Liver (tissue), 9 donors: ENCODE results near the gene ACTN4. TPM values are rescaled to one million over a fixed set of nuclear protein-coding genes. Genes with fewer than 3 reads are reported as not detected.
"Not testable (repeated sequence)": the region's sequence is repeated elsewhere in the genome, so short reads cannot be mapped to it uniquely, and the experiment has no call there.

Source experiments
- DNase-seq: peaks from one replicate; pipeline ENCODE4 v3.0.0-alpha.2; 2017; ENCODE audit warnings: low spot score
- H3K27ac ChIP-seq, 2 donors: one replicate each; pipeline ENCODE4 v1.7.0; 2013; ENCODE audit warnings: inconsistent platforms in 2 of 2, low read length in 2 of 2, control low read depth in 1 of 2, low read depth in 1 of 2, mild to moderate bottlenecking in 1 of 2
- H3K27me3 ChIP-seq, 4 donors: one replicate each; pipeline versions ENCODE4 v1.6.1 to v1.7.0; 2013; ENCODE audit warnings: low read length in 3 of 4, inconsistent platforms in 1 of 4, mild to moderate bottlenecking in 1 of 4, moderate library complexity in 1 of 4; ENCODE audit not compliant: control insufficient read depth in 4 of 4, insufficient read depth in 4 of 4
- H3K36me3 ChIP-seq, 4 donors: one replicate each; pipeline versions ENCODE4 v1.6.1 to v1.7.0; 2013; ENCODE audit warnings: low read length in 3 of 4, mild to moderate bottlenecking in 3 of 4, low read depth in 1 of 4, moderate library complexity in 1 of 4; ENCODE audit not compliant: control insufficient read depth in 4 of 4, insufficient read depth in 3 of 4
- H3K4me1 ChIP-seq, 4 donors: one replicate each; pipeline versions ENCODE4 v1.6.1 to v1.7.0; 2013; ENCODE audit warnings: low read length in 3 of 4, mild to moderate bottlenecking in 3 of 4, moderate library complexity in 1 of 4; ENCODE audit not compliant: control insufficient read depth in 4 of 4, insufficient read depth in 4 of 4
- H3K4me3 ChIP-seq, 3 donors: one replicate each; pipeline versions ENCODE4 v1.6.1 to v1.7.0; 2013; ENCODE audit warnings: low read length in 3 of 3, control low read depth in 1 of 3, low read depth in 1 of 3, mild to moderate bottlenecking in 1 of 3
- H3K9ac ChIP-seq, 2 donors: one replicate each; pipeline ENCODE4 v1.7.0; 2013; ENCODE audit warnings: low read length in 2 of 2, mild to moderate bottlenecking in 2 of 2, moderate library complexity in 2 of 2, control low read depth in 1 of 2, low read depth in 1 of 2
- H3K9me3 ChIP-seq, 4 donors: one replicate each; pipeline versions ENCODE4 v1.6.1 to v1.7.0; 2013; ENCODE audit warnings: low read length in 3 of 4; ENCODE audit not compliant: control insufficient read depth in 4 of 4
- EGR1 ChIP-seq, 2 donors: IDR thresholded peaks; 2 replicates each; pipeline ENCODE4 v1.6.1; 2016 to 2018; ENCODE audit warnings: antibody characterized with exemption in 2 of 2, low read depth in 2 of 2
- FOXA1 ChIP-seq: IDR thresholded peaks from 2 replicates; pipeline ENCODE4 v1.6.1; 2016; ENCODE audit warnings: antibody characterized with exemption
- FOXA2 ChIP-seq: IDR thresholded peaks from 2 replicates; pipeline ENCODE4 v1.6.1; 2016; ENCODE audit warnings: antibody characterized with exemption
- GABPA ChIP-seq, 2 donors: IDR thresholded peaks in 1 of 2; conservative IDR thresholded peaks in 1 of 2; 2 replicates each; pipeline ENCODE4 v1.6.1; 2016; ENCODE audit warnings: antibody characterized with exemption in 2 of 2, mild to moderate bottlenecking in 1 of 2, moderate library complexity in 1 of 2
- HNF4A ChIP-seq, 2 donors: conservative IDR thresholded peaks; 2 replicates each; pipeline ENCODE4 v1.6.1; 2016; ENCODE audit warnings: antibody characterized with exemption in 2 of 2, mild to moderate bottlenecking in 2 of 2
- HNF4G ChIP-seq: IDR thresholded peaks from 2 replicates; pipeline ENCODE4 v1.6.1; 2016; ENCODE audit warnings: antibody characterized with exemption
- JUND ChIP-seq, 2 donors: IDR thresholded peaks; 2 replicates each; pipeline ENCODE4 v1.6.1; 2016; ENCODE audit warnings: antibody characterized with exemption in 2 of 2
- NR2F2 ChIP-seq: IDR thresholded peaks from 2 replicates; pipeline ENCODE4 v1.6.1; 2016; ENCODE audit warnings: antibody characterized with exemption
- RAD21 ChIP-seq, 2 donors: IDR thresholded peaks; 2 replicates each; pipeline ENCODE4 v1.6.1; 2016; ENCODE audit warnings: antibody characterized with exemption in 2 of 2, mild to moderate bottlenecking in 2 of 2
- RXRA ChIP-seq, 2 donors: IDR thresholded peaks; 2 replicates each; pipeline ENCODE4 v1.6.1; 2017 to 2018; ENCODE audit warnings: antibody characterized with exemption in 2 of 2, mild to moderate bottlenecking in 1 of 2
- SP1 ChIP-seq: IDR thresholded peaks from 2 replicates; pipeline ENCODE4 v1.6.1; 2018; ENCODE audit warnings: antibody characterized with exemption, mild to moderate bottlenecking
- TAF1 ChIP-seq: conservative IDR thresholded peaks from 2 replicates; pipeline ENCODE4 v1.6.1; 2016; ENCODE audit warnings: antibody characterized with exemption, mild to moderate bottlenecking
- YY1 ChIP-seq: IDR thresholded peaks from 2 replicates; pipeline ENCODE4 v1.6.1; 2016; ENCODE audit warnings: antibody characterized with exemption, mild to moderate bottlenecking
- WGBS: extraction: QIAGEN DNeasy Blood & Tissue Kit; methylation state at CpG from one replicate; pipeline ENCODE4 v1.1.7; 2013; 5-methylcytosine and 5-hydroxymethylcytosine counted together
- polyA plus RNA-seq, 2 donors: library from polyadenylated mRNA; stranded (reverse) in 1 of 2; unstranded in 1 of 2; fragments of 200-250 nt in 1 of 2; fragments of >200 nt in 1 of 2; fragmentation: Nextera tagmentation in 1 of 2; extraction: Ambion mirVana in 1 of 2; gene quantifications; one replicate each; pipeline versions ENCODE4 v1.2.1 to v1.2.3, GENCODE V29; 2013 to 2015
- total RNA-seq, 2 donors: library from RNA; depleted of rRNA; stranded (reverse); fragments of >200 nt; gene quantifications; one replicate each; pipeline ENCODE4 v1.2.3, GENCODE V29; 2014
- TF ChIP-seq, protein P1 (sequence below): IDR thresholded peaks from 2 replicates; pipeline ENCODE4 v1.6.1; 2016; ENCODE audit warnings: antibody characterized with exemption
- TF ChIP-seq, protein P2 (sequence below): IDR thresholded peaks from 2 replicates; pipeline ENCODE4 v1.6.1; 2016; ENCODE audit warnings: antibody characterized with exemption
- TF ChIP-seq, protein P3 (sequence below): fragments of 150-350 bp; IDR thresholded peaks from 2 replicates; pipeline ENCODE4 v1.5.1; 2017; ENCODE audit warnings: improper control_type of control experiment, low read depth, low read length; ENCODE audit not compliant: missing input control
- donor health status: healthy.
- donor health status: healthy.
- donor health status: healthy.
- donor health status: healthy.
- donor health status: healthy.

Gene ACTN4
- total and polyA plus RNA-seq, 4 donors = 35.4 to 164 (median 98.7) TPM

DNA sequence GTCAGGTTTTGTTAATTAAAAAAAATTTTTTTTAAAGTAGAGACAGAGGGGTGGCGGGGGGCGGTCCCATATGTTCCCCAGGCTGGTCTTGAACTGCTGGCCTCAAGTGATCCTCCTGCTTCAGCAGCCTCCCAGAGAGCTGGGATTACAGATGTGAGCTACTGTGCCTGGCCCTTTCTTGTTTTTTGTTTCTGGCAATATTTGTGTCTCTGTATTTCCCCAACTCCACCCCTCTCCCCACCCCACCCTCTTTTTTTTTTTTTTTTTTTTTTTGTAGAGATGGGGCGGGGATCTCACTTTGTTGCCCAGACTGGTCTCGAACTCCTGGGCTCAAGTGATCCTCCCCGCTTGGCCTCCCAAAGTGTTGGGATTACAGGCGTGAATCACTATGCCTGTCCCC lies 97.4 kb downstream of the ACTN4 start:
- no peak overlapping the region for H3K27ac ChIP-seq
- no peak overlapping the region for H3K4me3 ChIP-seq
- H3K36me3 ChIP-seq = no peaks in the 10 kb centered on the region
- 93% methylated on average over 6 of the region's 6 CpGs for WGBS
- no peaks in the 10 kb centered on the region for H3K9me3 ChIP-seq
- no peaks in the 10 kb centered on the region for H3K4me1 ChIP-seq
- H3K9ac ChIP-seq = no peak overlapping the region
- TF ChIP-seq NR2F2 (no peak), TAF1 (no peak), YY1 (no peak), GABPA (IDR thresholded peaks at IDR 0.05 in 1 of 2, conservative IDR thresholded peaks at IDR 0.05 in 1 of 2) (no peak), EGR1 (IDR thresholded peaks at IDR 0.05; ENCODE audit: low read depth in 2 of 2) (no peak), HNF4A (conservative IDR thresholded peaks at IDR 0.05) (no peak), RXRA (IDR thresholded peaks at IDR 0.05) (no peak), RAD21 (IDR thresholded peaks at IDR 0.05) (no peak), FOXA2 (no peak), JUND (IDR thresholded peaks at IDR 0.05) (no peak)
- TF ChIP-seq, protein P1, sequence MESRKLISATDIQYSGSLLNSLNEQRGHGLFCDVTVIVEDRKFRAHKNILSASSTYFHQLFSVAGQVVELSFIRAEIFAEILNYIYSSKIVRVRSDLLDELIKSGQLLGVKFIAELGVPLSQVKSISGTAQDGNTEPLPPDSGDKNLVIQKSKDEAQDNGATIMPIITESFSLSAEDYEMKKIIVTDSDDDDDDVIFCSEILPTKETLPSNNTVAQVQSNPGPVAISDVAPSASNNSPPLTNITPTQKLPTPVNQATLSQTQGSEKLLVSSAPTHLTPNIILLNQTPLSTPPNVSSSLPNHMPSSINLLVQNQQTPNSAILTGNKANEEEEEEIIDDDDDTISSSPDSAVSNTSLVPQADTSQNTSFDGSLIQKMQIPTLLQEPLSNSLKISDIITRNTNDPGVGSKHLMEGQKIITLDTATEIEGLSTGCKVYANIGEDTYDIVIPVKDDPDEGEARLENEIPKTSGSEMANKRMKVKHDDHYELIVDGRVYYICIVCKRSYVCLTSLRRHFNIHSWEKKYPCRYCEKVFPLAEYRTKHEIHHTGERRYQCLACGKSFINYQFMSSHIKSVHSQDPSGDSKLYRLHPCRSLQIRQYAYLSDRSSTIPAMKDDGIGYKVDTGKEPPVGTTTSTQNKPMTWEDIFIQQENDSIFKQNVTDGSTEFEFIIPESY = no peak
- H3K27me3 ChIP-seq = no peaks in the 10 kb centered on the region
- no peak for DNase-seq

DNA sequence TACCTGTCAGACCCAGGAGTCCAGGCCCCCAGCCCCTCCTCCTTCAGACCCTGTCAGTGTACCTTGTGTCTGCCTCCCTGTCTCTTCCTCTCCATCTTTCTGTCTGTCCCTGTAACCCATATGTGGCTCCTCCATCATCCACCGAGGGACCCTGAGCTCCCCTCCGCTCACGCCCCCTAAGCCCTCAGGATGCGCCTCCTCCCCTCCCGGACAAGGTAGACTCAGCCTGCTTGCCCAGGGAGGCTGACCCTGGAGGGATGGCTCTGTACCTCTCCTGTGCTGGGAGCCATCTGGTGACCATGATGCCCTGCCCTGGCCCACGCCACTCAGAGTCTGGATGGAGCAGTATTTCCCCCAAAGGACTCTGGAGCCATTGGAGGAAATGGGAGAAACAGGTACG lies 97.9 kb downstream of the ACTN4 start:
- Histone ChIP-seq H3K27me3 (no peaks in the 10 kb centered on the region), H3K27ac (no peak overlapping the region), H3K4me3 (no peak overlapping the region), H3K4me1 (no peaks in the 10 kb centered on the region), H3K9me3 (no peaks in the 10 kb centered on the region), H3K9ac (no peak overlapping the region), H3K36me3 (no peaks in the 10 kb centered on the region)
- WGBS = 94% methylated on average over 7 of the region's 7 CpGs
- TF ChIP-seq JUND (IDR thresholded peaks at IDR 0.05) = no peak
- no peak for TF ChIP-seq YY1
- no peak for TF ChIP-seq EGR1 (IDR thresholded peaks at IDR 0.05; ENCODE audit: low read depth in 2 of 2)
- TF ChIP-seq RAD21 (IDR thresholded peaks at IDR 0.05) = no peak
- TF ChIP-seq RXRA (IDR thresholded peaks at IDR 0.05) = no peak
- no peak for TF ChIP-seq HNF4A (conservative IDR thresholded peaks at IDR 0.05)
- TF ChIP-seq HNF4G = no peak
- no peak for TF ChIP-seq FOXA2
- TF ChIP-seq, protein P1 = no peak
- TF ChIP-seq, protein P2, sequence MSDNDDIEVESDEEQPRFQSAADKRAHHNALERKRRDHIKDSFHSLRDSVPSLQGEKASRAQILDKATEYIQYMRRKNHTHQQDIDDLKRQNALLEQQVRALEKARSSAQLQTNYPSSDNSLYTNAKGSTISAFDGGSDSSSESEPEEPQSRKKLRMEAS = no peak
- TF ChIP-seq FOXA1 = no peak
- TF ChIP-seq, protein P3, sequence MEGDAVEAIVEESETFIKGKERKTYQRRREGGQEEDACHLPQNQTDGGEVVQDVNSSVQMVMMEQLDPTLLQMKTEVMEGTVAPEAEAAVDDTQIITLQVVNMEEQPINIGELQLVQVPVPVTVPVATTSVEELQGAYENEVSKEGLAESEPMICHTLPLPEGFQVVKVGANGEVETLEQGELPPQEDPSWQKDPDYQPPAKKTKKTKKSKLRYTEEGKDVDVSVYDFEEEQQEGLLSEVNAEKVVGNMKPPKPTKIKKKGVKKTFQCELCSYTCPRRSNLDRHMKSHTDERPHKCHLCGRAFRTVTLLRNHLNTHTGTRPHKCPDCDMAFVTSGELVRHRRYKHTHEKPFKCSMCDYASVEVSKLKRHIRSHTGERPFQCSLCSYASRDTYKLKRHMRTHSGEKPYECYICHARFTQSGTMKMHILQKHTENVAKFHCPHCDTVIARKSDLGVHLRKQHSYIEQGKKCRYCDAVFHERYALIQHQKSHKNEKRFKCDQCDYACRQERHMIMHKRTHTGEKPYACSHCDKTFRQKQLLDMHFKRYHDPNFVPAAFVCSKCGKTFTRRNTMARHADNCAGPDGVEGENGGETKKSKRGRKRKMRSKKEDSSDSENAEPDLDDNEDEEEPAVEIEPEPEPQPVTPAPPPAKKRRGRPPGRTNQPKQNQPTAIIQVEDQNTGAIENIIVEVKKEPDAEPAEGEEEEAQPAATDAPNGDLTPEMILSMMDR = no peak
- TF ChIP-seq SP1 = no peak
- no peak for TF ChIP-seq GABPA (IDR thresholded peaks at IDR 0.05 in 1 of 2, conservative IDR thresholded peaks at IDR 0.05 in 1 of 2)
- no peak for TF ChIP-seq TAF1
- no peak for DNase-seq

DNA sequence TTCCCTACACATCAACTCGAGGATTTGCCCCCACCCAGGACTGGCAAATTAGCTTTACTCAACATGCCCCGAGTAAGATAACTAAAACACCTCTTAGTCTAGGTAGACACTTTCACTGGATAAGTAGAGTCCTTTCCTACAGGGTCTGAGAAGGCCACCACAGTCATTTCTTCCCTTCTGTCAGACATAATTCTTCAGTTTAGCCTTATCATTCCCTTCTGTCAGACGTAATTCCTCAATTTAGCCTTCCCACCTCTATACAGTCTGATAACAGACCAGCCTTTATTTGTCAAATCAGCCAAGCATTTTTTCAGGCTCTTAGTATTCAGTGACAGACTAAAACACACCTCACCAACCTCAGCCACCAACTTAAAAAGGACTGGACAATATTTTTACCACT lies 106.3 kb downstream of the ACTN4 start:
- H3K4me3 ChIP-seq, H3K27ac ChIP-seq, H3K36me3 ChIP-seq, H3K27me3 ChIP-seq, H3K9me3 ChIP-seq, H3K4me1 ChIP-seq, DNase-seq, H3K9ac ChIP-seq: not testable (repeated sequence)
- WGBS = 82% methylated on average over 3 of the region's 3 CpGs

DNA sequence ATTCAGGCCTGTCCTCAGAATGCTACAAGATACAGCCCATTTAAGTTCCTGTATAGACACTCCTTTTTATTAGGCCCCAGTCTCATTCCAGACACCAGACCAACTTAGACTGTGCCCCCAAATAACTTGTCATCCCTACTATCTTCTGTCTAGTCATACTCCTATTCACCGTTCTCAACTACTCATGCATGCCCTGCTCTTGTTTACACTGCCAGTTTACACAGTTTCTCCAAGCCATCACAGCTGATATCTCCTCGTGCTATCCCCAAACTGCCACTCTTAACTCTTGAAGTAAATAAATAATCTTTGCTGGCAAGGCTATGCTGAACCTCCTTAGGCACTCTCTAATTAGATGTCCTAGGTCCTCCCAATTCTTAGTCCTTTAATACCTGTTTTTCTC lies 106.7 kb downstream of the ACTN4 start:
- H3K36me3 ChIP-seq, H3K27ac ChIP-seq, H3K4me1 ChIP-seq, H3K9ac ChIP-seq, H3K27me3 ChIP-seq, H3K4me3 ChIP-seq, H3K9me3 ChIP-seq, DNase-seq: not testable (repeated sequence)
- WGBS = 93% methylated on average over 1 of the region's 2 CpGs
